GM23338 (cell line): ENCODE data around the gene AGAP1. TPM values are rescaled to one million over a fixed set of nuclear protein-coding genes. Genes with fewer than 3 reads are reported as not detected.

Experiments used
- ATAC-seq: fragments of 200-7000 bp; cut with Tn5 transposase; 3 replicates; pipeline ENCODE4 v1.9.1; 2020
- DNase-seq: peaks from one replicate; pipeline ENCODE4 v3.0.0-alpha.2; 2015; ENCODE audit warnings: low spot score
- H2AFZ ChIP-seq: fragments of 200-600 bp; sonication (generic); 2 replicates; pipeline ENCODE4 v1.8.0; 2016; ENCODE audit warnings: antibody characterized with exemption, mild to moderate bottlenecking, moderate library complexity
- H3F3A ChIP-seq: fragments of 200-600 bp; sonication (generic); replicated peaks from 2 replicates; pipeline ENCODE4 v1.8.0; 2017; ENCODE audit warnings: antibody characterized with exemption, mixed run types, low read depth
- H3K27ac ChIP-seq: fragments of 200-600 bp; sonication (generic); 2 replicates; pipeline ENCODE4 v1.6.1; 2016; ENCODE audit warnings: low read depth
- H3K27me3 ChIP-seq: fragments of 200-600 bp; sonication (generic); 2 replicates; pipeline ENCODE4 v1.8.0; 2016; ENCODE audit warnings: mild to moderate bottlenecking, mixed run types, moderate library complexity; ENCODE audit not compliant: insufficient read depth
- H3K36me3 ChIP-seq: fragments of 200-600 bp; sonication (generic); 2 replicates; pipeline ENCODE4 v1.8.0; 2016; ENCODE audit warnings: mild to moderate bottlenecking; ENCODE audit not compliant: insufficient read depth
- H3K4me1 ChIP-seq: fragments of 200-600 bp; sonication (generic); 2 replicates; pipeline ENCODE4 v1.8.0; 2016; ENCODE audit warnings: mild to moderate bottlenecking, moderate library complexity; ENCODE audit not compliant: insufficient read depth
- H3K4me2 ChIP-seq: fragments of 200-600 bp; sonication (generic); 2 replicates; pipeline ENCODE4 v1.7.1; 2017; ENCODE audit warnings: mixed run types
- H3K4me3 ChIP-seq: fragments of 200-600 bp; sonication (generic); 2 replicates; pipeline ENCODE4 v1.6.1; 2016; ENCODE audit warnings: mixed run types
- H3K79me2 ChIP-seq: fragments of 200-600 bp; sonication (generic); replicated peaks from 2 replicates; pipeline ENCODE4 v1.8.0; 2017; ENCODE audit warnings: mild to moderate bottlenecking; ENCODE audit not compliant: insufficient read depth
- H3K9me2 ChIP-seq: fragments of 200-600 bp; sonication (generic); 2 replicates; pipeline ENCODE4 v1.8.0; 2017; ENCODE audit not compliant: insufficient read depth
- H4K20me1 ChIP-seq: fragments of 200-600 bp; sonication (generic); replicated peaks from 2 replicates; pipeline ENCODE4 v1.8.0; 2017; ENCODE audit warnings: mild to moderate bottlenecking; ENCODE audit not compliant: insufficient read depth
- H3K27ac Mint-ChIP-seq: 2 replicates; pipeline ENCODE4 v1.8.0; 2020; ENCODE audit warnings: inconsistent platforms, mild to moderate bottlenecking, moderate library complexity, mixed read lengths
- H3K27me3 Mint-ChIP-seq: 3 replicates; pipeline ENCODE4 v1.8.0; 2022; ENCODE audit warnings: low read depth, mild to moderate bottlenecking, moderate library complexity, mixed read lengths, inconsistent platforms; ENCODE audit not compliant: insufficient read depth, poor library complexity
- H3K36me3 Mint-ChIP-seq: 3 replicates; pipeline ENCODE4 v1.8.0; 2021; ENCODE audit warnings: low read depth, mild to moderate bottlenecking, inconsistent platforms, moderate library complexity, mixed read lengths
- H3K4me1 Mint-ChIP-seq: 3 replicates; pipeline ENCODE4 v1.8.0; 2020; ENCODE audit warnings: mild to moderate bottlenecking, inconsistent platforms, mixed read lengths
- H3K4me3 Mint-ChIP-seq: 3 replicates; pipeline ENCODE4 v1.8.0; 2021; ENCODE audit warnings: moderate library complexity, mild to moderate bottlenecking, inconsistent platforms, mixed read lengths
- H3K9me3 Mint-ChIP-seq: 3 replicates; pipeline ENCODE4 v1.8.0; 2020; ENCODE audit warnings: moderate library complexity, mild to moderate bottlenecking, inconsistent platforms, mixed read lengths
- CTCF ChIP-seq, 2 experiments: fragments of 200-600 bp in 1 of 2; sonication (generic) in 1 of 2; conservative IDR thresholded peaks; 2 replicates each; pipeline versions ENCODE4 v1.5.1 to v1.6.1; 2016 to 2017; ENCODE audit warnings: antibody characterized with exemption in 2 of 2, low read depth in 2 of 2, mild to moderate bottlenecking in 2 of 2, moderate library complexity in 1 of 2
- ZNF462 ChIP-seq: fragments of 250-450 bp; sonication (Bioruptor Pico); IDR thresholded peaks from 2 replicates; pipeline ENCODE4 v1.5.0; 2020; ENCODE audit warnings: mild to moderate bottlenecking, moderate library complexity
- polyA plus RNA-seq: library from polyadenylated mRNA; unstranded; fragments of >200 nt; fragmentation: Nextera tagmentation; extraction: Ambion mirVana; gene quantifications from 2 replicates; pipeline ENCODE4 v1.2.1, GENCODE V29; 2016
- total RNA-seq: library from RNA; depleted of rRNA; stranded (reverse); fragments of >200 nt; shearing (Covaris generic); gene quantifications from 2 replicates; pipeline ENCODE4 v1.2.3, GENCODE V29; 2014

AGAP1 gene
- total and polyA plus RNA-seq, 2 experiments from 2014 or later, result 13.3 to 27.9 TPM

- no peak overlapping the region for H2AFZ ChIP-seq
Measured at GRCh38 chr2:235949567-235950472, 456.0 kb downstream of the AGAP1 start.

More at GRCh38 chr2:235949567-235950472, 456.0 kb downstream of the AGAP1 start:
- H3K27me3 ChIP-seq, result no peaks in the 10 kb centered on the region
- Mint-ChIP-seq H3K27ac (no peak overlapping the region), H3K27me3 (no peaks in the 10 kb centered on the region), H3K9me3 (no peaks in the 10 kb centered on the region), H3K4me1 (peaks cover 41% of the 10 kb centered on the region), H3K36me3 (no peaks in the 10 kb centered on the region), H3K4me3 (peak overlapping the region; percentile 19; the same call in 1 of the 3 replicates)
- DNase-seq, result no peak
- H3F3A ChIP-seq, result no peaks in the 10 kb centered on the region
- no peaks in the 10 kb centered on the region for H3K9me2 ChIP-seq
- peak; percentile 70 for ATAC-seq
- 0 out of 2 replicates have a peak, but pooled peaks cover 3% of the 10 kb centered on the region for H3K36me3 ChIP-seq
- 0 out of 2 replicates have a peak overlapping the region, but pooled peaks have one; percentile 14 for H3K4me2 ChIP-seq
- no peak for TF ChIP-seq ZNF462 (CRISPR knock-in tag)
- TF ChIP-seq CTCF (conservative IDR thresholded peaks at IDR 0.05; ENCODE audit: low read depth in 2 of 2), result no peak
- peaks cover 22% of the 10 kb centered on the region for H3K4me1 ChIP-seq
- no peaks in the 10 kb centered on the region for H3K79me2 ChIP-seq
- no peak overlapping the region for H3K4me3 ChIP-seq
- H4K20me1 ChIP-seq, result peaks cover 5% of the 10 kb centered on the region; the same call in 1 of the 2 replicates
- no peak overlapping the region for H3K27ac ChIP-seq
